A549 (cell line): ENCODE measurements around the gene IGF1. TPM values are rescaled to one million over a fixed set of nuclear protein-coding genes. Genes with fewer than 3 reads are reported as not detected.

Experiments used
- ATAC-seq, 2 experiments: fragments of 200-7000 bp in 1 of 2; fragments of >200 bp in 1 of 2; cut with Nextera tagmentation in 1 of 2; cut with Tn5 transposase in 1 of 2; 3 replicates each; pipeline versions ENCODE4 v1.8.0 to v1.9.1; 2018 to 2020; ENCODE audit warnings: mild to moderate bottlenecking in 1 of 2, moderate library complexity in 1 of 2
- CTCF ChIA-PET: fragments of 300-600 bp; sonication (Branson Sonifier 250); formaldehyde crosslinking; extraction: SDS; loops from one replicate; lab custom pipeline; 2021; ENCODE audit warnings: antibody characterized with exemption, inconsistent platforms; lab: Yijun Ruan, JAX
- POLR2A ChIA-PET: fragments of 350-600 bp; formaldehyde crosslinking; extraction: SDS; loops from one replicate; lab custom pipeline; 2021; ENCODE audit warnings: antibody characterized with exemption, inconsistent platforms; lab: Yijun Ruan, JAX
- DNase-seq, 2 experiments: peaks; one replicate each; pipeline versions ENCODE4 v3.0.0 to v3.0.0-alpha.2; 2011 to 2016; ENCODE audit warnings: low read depth in 1 of 2, low spot score in 1 of 2
- FAIRE-seq: peaks from 2 replicates; lab custom pipeline; 2011; peaks lifted over from hg19 to GRCh38; lab: Jason Lieb, UNC
- H3K27ac ChIP-seq, 2 experiments: fragments of >200 bp; sonication (Bioruptor Twin); formaldehyde crosslinking; 3 replicates each; pipeline ENCODE4 v1.5.1; 2016 to 2017
- H3K4me1 ChIP-seq: fragments of >200 bp; sonication (Bioruptor Twin); formaldehyde crosslinking; 3 replicates; pipeline ENCODE4 v1.6.1; 2016
- H3K4me2 ChIP-seq: fragments of >200 bp; sonication (Bioruptor Twin); formaldehyde crosslinking; 3 replicates; pipeline ENCODE4 v1.6.1; 2016
- H3K4me3 ChIP-seq: fragments of >200 bp; sonication (Bioruptor Twin); formaldehyde crosslinking; 3 replicates; pipeline ENCODE4 v1.5.1; 2016
- H3K9me3 ChIP-seq: fragments of >200 bp; sonication (Bioruptor Twin); formaldehyde crosslinking; 3 replicates; pipeline ENCODE4 v1.6.1; 2016
- CBX8 ChIP-seq: fragments of 200-600 bp; sonication (generic); IDR thresholded peaks from 2 replicates; pipeline ENCODE4 v1.6.1; 2016
- CHD4 ChIP-seq: fragments of 200-600 bp; sonication (generic); IDR thresholded peaks from 2 replicates; pipeline ENCODE4 v1.6.1; 2016; ENCODE audit warnings: antibody characterized with exemption, mild to moderate bottlenecking, borderline replicate concordance
- E2F6 ChIP-seq: IDR thresholded peaks from 2 replicates; pipeline ENCODE4 v1.6.1; 2012; ENCODE audit warnings: low read depth, borderline replicate concordance
- EHMT2 ChIP-seq: fragments of 200-600 bp; sonication (generic); IDR thresholded peaks from 2 replicates; pipeline ENCODE4 v1.6.1; 2016; ENCODE audit warnings: antibody characterized with exemption, low read depth, mild to moderate bottlenecking, moderate library complexity
- EP300 ChIP-seq, 2 experiments: fragments of >200 bp; sonication (Bioruptor Twin); formaldehyde crosslinking; IDR thresholded peaks; 2 replicates in 1 of 2; 3 replicates in 1 of 2; pipeline ENCODE4 v1.6.1; 2016 to 2017
- FOSB ChIP-seq: fragments of 250-450 bp; sonication (Bioruptor Pico); IDR thresholded peaks from 2 replicates; pipeline ENCODE4 v1.5.0; 2020; ENCODE audit warnings: mild to moderate bottlenecking, moderate library complexity
- FOSL2 ChIP-seq, 2 experiments: fragments of 450-650 bp in 1 of 2; fragments of >200 bp in 1 of 2; sonication (Bioruptor Twin) in 1 of 2; formaldehyde crosslinking; IDR thresholded peaks; 2 replicates each; pipeline versions ENCODE4 v1.5.0 to v1.6.1; 2016 to 2020; ENCODE audit warnings: mild to moderate bottlenecking in 1 of 2, moderate library complexity in 1 of 2
- GATA3 ChIP-seq: IDR thresholded peaks from 2 replicates; pipeline ENCODE4 v1.6.1; 2012; ENCODE audit warnings: borderline replicate concordance
- HEYL ChIP-seq: fragments of 250-450 bp; sonication (Bioruptor Pico); IDR thresholded peaks from 2 replicates; pipeline ENCODE4 v1.8.0; 2021; ENCODE audit warnings: mild to moderate bottlenecking, moderate library complexity
- HMGXB4 ChIP-seq: fragments of 250-450 bp; sonication (Bioruptor Pico); IDR thresholded peaks from 2 replicates; pipeline ENCODE4 v1.5.0; 2021; ENCODE audit warnings: mild to moderate bottlenecking, moderate library complexity, borderline replicate concordance
- HOXB13 ChIP-seq: fragments of 250-450 bp; sonication (Bioruptor Pico); IDR thresholded peaks from 2 replicates; pipeline ENCODE4 v1.5.0; 2020; ENCODE audit warnings: low read depth, mild to moderate bottlenecking, moderate library complexity
- HOXB5 ChIP-seq: fragments of 250-450 bp; sonication (Bioruptor Pico); IDR thresholded peaks from 2 replicates; pipeline ENCODE4 v1.5.0; 2020; ENCODE audit warnings: mild to moderate bottlenecking, moderate library complexity
- JUN ChIP-seq, 2 experiments: fragments of >200 bp; sonication (Bioruptor Twin); formaldehyde crosslinking; IDR thresholded peaks; 2 replicates in 1 of 2; 3 replicates in 1 of 2; pipeline ENCODE4 v1.6.1; 2016 to 2017
- JUNB ChIP-seq: fragments of >200 bp; sonication (Bioruptor Twin); formaldehyde crosslinking; IDR thresholded peaks from 2 replicates; pipeline ENCODE4 v1.6.1; 2016
- NPAS2 ChIP-seq: fragments of 250-450 bp; sonication (Bioruptor Pico); IDR thresholded peaks from 2 replicates; pipeline ENCODE4 v1.8.0; 2022; ENCODE audit warnings: mild to moderate bottlenecking, moderate library complexity, borderline replicate concordance
- PHF8 ChIP-seq: fragments of 200-600 bp; sonication (generic); IDR thresholded peaks from 2 replicates; pipeline ENCODE4 v1.6.1; 2016; ENCODE audit warnings: low read depth, mild to moderate bottlenecking, antibody characterized with exemption, moderate library complexity, borderline replicate concordance
- POLR2AphosphoS2 ChIP-seq: conservative IDR thresholded peaks from 2 replicates; pipeline ENCODE4 v1.6.1; 2012; ENCODE audit warnings: low read length, improper control_type of control experiment, inconsistent platforms
- RAD21 ChIP-seq, 2 experiments: fragments of >200 bp in 1 of 2; sonication (Bioruptor Twin) in 1 of 2; formaldehyde crosslinking in 1 of 2; IDR thresholded peaks in 1 of 2; conservative IDR thresholded peaks in 1 of 2; 2 replicates in 1 of 2; 3 replicates in 1 of 2; pipeline ENCODE4 v1.6.1; 2012 to 2018; ENCODE audit warnings: inconsistent platforms in 1 of 2
- RFX5 ChIP-seq: fragments of 450-650 bp; IDR thresholded peaks from 2 replicates; pipeline ENCODE4 v1.7.1; 2014; ENCODE audit warnings: antibody characterized with exemption, mild to moderate bottlenecking, moderate library complexity
- TFCP2L1 ChIP-seq: fragments of 250-450 bp; sonication (Bioruptor Pico); IDR thresholded peaks from 2 replicates; pipeline ENCODE4 v1.5.0; 2021; ENCODE audit warnings: mild to moderate bottlenecking
- TP53 ChIP-seq: fragments of 250-450 bp; sonication (Bioruptor Pico); IDR thresholded peaks from 2 replicates; pipeline ENCODE4 v1.5.0; 2021; ENCODE audit warnings: mild to moderate bottlenecking, moderate library complexity
- ZFP36 ChIP-seq: fragments of 450-650 bp; IDR thresholded peaks from 2 replicates; pipeline ENCODE4 v1.6.1; 2014; ENCODE audit warnings: borderline replicate concordance; ENCODE audit not compliant: partially characterized antibody
- WGBS: methylation state at CpG from one replicate; pipeline ENCODE4 v1.1.6; 2017; ENCODE audit errors: missing lambda C conversion rate; 5-methylcytosine and 5-hydroxymethylcytosine counted together
- polyA plus RNA-seq, 4 experiments: library from polyadenylated mRNA; depleted of rRNA in 3 of 4; stranded (reverse); fragments of >200 nt; fragmentation: RNase III in 1 of 4; extraction: RNeasy Plus Mini Kit Qiagen cat#74134 plus additional on column Dnase treatment in 1 of 4; gene quantifications; 2 replicates in 3 of 4; 3 replicates in 1 of 4; pipeline ENCODE4 v1.2.3, GENCODE V29; 2011 to 2017
- TF ChIP-seq, protein P1 (sequence below): fragments of 450-650 bp; IDR thresholded peaks from 2 replicates; pipeline ENCODE4 v1.6.1; 2014; ENCODE audit warnings: antibody characterized with exemption
- TF ChIP-seq, protein P2 (sequence below): fragments of 250-450 bp; sonication (Bioruptor Pico); IDR thresholded peaks from 2 replicates; pipeline ENCODE4 v1.5.0; 2020; ENCODE audit warnings: low read depth, mild to moderate bottlenecking, moderate library complexity
- TF ChIP-seq, protein P3 (sequence below): fragments of >200 bp; sonication (Bioruptor Twin); formaldehyde crosslinking; IDR thresholded peaks from 3 replicates; pipeline ENCODE4 v1.5.1; 2016

The IGF1 gene
- polyA plus RNA-seq, 2 of the 4 experiments (the other 2 are of a cell fraction), result 0.16 TPM; not detected in 1

GRCh38 chr12:102399653-102400052, 80.7 kb downstream of the IGF1 start:
- H3K4me1 ChIP-seq, result no peaks in the 10 kb centered on the region
- no peak overlapping the region for H3K4me3 ChIP-seq
- DNase-seq (no peak), FAIRE-seq (no peak), ATAC-seq (no peak)
- WGBS, result 0% methylated on average over 1 of the region's 1 CpG
- ChIA-PET POLR2A (no interaction called here), CTCF (no interaction called here)
- TF ChIP-seq, protein P1, sequence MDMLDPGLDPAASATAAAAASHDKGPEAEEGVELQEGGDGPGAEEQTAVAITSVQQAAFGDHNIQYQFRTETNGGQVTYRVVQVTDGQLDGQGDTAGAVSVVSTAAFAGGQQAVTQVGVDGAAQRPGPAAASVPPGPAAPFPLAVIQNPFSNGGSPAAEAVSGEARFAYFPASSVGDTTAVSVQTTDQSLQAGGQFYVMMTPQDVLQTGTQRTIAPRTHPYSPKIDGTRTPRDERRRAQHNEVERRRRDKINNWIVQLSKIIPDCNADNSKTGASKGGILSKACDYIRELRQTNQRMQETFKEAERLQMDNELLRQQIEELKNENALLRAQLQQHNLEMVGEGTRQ, result no peak
- TF ChIP-seq EP300 (IDR thresholded peaks at IDR 0.05), result no peak
- no peak for TF ChIP-seq FOSB (CRISPR knock-in tag)
- no peak for TF ChIP-seq TP53 (CRISPR knock-in tag)
- TF ChIP-seq FOSL2 (IDR thresholded peaks at IDR 0.05), result no peak
- no peak for TF ChIP-seq FOSL2 (CRISPR knock-in tag; IDR thresholded peaks at IDR 0.05)
- TF ChIP-seq, protein P2, sequence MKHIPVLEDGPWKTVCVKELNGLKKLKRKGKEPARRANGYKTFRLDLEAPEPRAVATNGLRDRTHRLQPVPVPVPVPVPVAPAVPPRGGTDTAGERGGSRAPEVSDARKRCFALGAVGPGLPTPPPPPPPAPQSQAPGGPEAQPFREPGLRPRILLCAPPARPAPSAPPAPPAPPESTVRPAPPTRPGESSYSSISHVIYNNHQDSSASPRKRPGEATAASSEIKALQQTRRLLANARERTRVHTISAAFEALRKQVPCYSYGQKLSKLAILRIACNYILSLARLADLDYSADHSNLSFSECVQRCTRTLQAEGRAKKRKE (CRISPR knock-in tag), result no peak
- TF ChIP-seq RAD21 (conservative IDR thresholded peaks at IDR 0.05 in 1 of 2, IDR thresholded peaks at IDR 0.05 in 1 of 2), result no peak
- TF ChIP-seq RFX5, result no peak
- no peak for TF ChIP-seq HOXB13
- TF ChIP-seq HOXB5 (CRISPR knock-in tag), result no peak
- TF ChIP-seq HMGXB4 (CRISPR knock-in tag), result no peak
- no peak for TF ChIP-seq HEYL (CRISPR knock-in tag)
- TF ChIP-seq ZFP36, result no peak
- H3K27ac ChIP-seq, result no peak overlapping the region
- no peaks in the 10 kb centered on the region for H3K9me3 ChIP-seq
- no peak overlapping the region for H3K4me2 ChIP-seq

GRCh38 chr12:102396276-102396675, 84.1 kb downstream of the IGF1 start:
- H3K9me3 ChIP-seq, result no peaks in the 10 kb centered on the region
- H3K4me2 ChIP-seq, result no peak overlapping the region
- DNase-seq, result no peak
- no peak overlapping the region for H3K27ac ChIP-seq
- H3K4me1 ChIP-seq, result no peaks in the 10 kb centered on the region
- POLR2A ChIA-PET, result no interaction called here
- TF ChIP-seq POLR2AphosphoS2 (no peak), FOSB (CRISPR knock-in tag) (no peak), NPAS2 (CRISPR knock-in tag) (no peak), ZFP36 (no peak), CBX8 (no peak), TFCP2L1 (CRISPR knock-in tag) (no peak), EP300 (IDR thresholded peaks at IDR 0.05) (no peak), JUNB (no peak), EHMT2 (no peak), E2F6 (no peak), HMGXB4 (CRISPR knock-in tag) (no peak), GATA3 (no peak), CHD4 (no peak), PHF8 (no peak), JUN (IDR thresholded peaks at IDR 0.05) (no peak)
- TF ChIP-seq, protein P3, sequence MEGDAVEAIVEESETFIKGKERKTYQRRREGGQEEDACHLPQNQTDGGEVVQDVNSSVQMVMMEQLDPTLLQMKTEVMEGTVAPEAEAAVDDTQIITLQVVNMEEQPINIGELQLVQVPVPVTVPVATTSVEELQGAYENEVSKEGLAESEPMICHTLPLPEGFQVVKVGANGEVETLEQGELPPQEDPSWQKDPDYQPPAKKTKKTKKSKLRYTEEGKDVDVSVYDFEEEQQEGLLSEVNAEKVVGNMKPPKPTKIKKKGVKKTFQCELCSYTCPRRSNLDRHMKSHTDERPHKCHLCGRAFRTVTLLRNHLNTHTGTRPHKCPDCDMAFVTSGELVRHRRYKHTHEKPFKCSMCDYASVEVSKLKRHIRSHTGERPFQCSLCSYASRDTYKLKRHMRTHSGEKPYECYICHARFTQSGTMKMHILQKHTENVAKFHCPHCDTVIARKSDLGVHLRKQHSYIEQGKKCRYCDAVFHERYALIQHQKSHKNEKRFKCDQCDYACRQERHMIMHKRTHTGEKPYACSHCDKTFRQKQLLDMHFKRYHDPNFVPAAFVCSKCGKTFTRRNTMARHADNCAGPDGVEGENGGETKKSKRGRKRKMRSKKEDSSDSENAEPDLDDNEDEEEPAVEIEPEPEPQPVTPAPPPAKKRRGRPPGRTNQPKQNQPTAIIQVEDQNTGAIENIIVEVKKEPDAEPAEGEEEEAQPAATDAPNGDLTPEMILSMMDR, result no peak
- FAIRE-seq, result no peak
- no peak for ATAC-seq
- H3K4me3 ChIP-seq, result no peak overlapping the region
- WGBS, result 74% methylated on average over 2 of the region's 2 CpGs
- CTCF ChIA-PET, result interaction anchor here (0.7 to 1.5 kb wide), 2 partner anchors 66 to 344 kb away, joined by 4 to 6 read pairs; no protein-coding TSS in a partner anchor
